Measurements from ENCODE around the gene RPLP2.

DNA sequence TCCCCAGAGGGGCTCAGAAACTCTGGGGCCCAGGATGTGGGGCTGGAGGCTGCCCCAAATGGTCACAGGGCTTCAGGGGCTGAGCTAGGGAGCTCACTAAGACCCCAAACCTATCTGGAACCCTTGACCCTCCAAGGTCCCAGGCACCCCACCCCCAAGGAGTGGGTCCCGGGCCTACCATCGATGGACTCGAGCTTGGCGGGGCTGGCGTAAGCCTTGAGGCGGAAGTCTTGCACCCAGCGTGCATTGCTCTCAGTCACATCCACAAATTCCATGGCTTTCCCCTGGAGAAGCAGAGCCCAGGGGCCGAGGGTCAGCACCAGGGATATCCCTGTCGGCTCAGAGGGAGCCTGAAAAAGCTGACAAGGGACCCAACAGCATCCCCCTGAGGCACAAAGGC, 35.9 kb upstream of the RPLP2 start:
- TF ChIP-seq, protein P1, sequence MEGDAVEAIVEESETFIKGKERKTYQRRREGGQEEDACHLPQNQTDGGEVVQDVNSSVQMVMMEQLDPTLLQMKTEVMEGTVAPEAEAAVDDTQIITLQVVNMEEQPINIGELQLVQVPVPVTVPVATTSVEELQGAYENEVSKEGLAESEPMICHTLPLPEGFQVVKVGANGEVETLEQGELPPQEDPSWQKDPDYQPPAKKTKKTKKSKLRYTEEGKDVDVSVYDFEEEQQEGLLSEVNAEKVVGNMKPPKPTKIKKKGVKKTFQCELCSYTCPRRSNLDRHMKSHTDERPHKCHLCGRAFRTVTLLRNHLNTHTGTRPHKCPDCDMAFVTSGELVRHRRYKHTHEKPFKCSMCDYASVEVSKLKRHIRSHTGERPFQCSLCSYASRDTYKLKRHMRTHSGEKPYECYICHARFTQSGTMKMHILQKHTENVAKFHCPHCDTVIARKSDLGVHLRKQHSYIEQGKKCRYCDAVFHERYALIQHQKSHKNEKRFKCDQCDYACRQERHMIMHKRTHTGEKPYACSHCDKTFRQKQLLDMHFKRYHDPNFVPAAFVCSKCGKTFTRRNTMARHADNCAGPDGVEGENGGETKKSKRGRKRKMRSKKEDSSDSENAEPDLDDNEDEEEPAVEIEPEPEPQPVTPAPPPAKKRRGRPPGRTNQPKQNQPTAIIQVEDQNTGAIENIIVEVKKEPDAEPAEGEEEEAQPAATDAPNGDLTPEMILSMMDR (IDR thresholded peaks at IDR 0.05), result no peak
- TF ChIP-seq EZH2phosphoT487 (IDR thresholded peaks at IDR 0.05), result no peak
- no peak for TF ChIP-seq EZH2 (IDR thresholded peaks at IDR 0.05)

Measured in neural progenitor cell (in vitro differentiated cells).